IPS-15b (cell line): ENCODE data around the gene CCDC85C.

Experiments used
- H3K27me3 ChIP-seq: one replicate; pipeline ENCODE4 v1.6.1; 2013; ENCODE audit warnings: low read length; ENCODE audit not compliant: control insufficient read depth, insufficient read depth
- H3K36me3 ChIP-seq: one replicate; pipeline ENCODE4 v1.6.1; 2013; ENCODE audit warnings: low read length; ENCODE audit not compliant: control insufficient read depth, insufficient read depth
- H3K4me1 ChIP-seq: one replicate; pipeline ENCODE4 v1.6.1; 2013; ENCODE audit warnings: mild to moderate bottlenecking, low read length; ENCODE audit not compliant: control insufficient read depth, insufficient read depth
- H3K4me3 ChIP-seq: one replicate; pipeline ENCODE4 v1.5.1; 2013; ENCODE audit warnings: low read depth, low read length
- H3K9ac ChIP-seq: one replicate; pipeline ENCODE4 v1.6.1; 2013; ENCODE audit warnings: low read depth, mild to moderate bottlenecking, low read length
- H3K9me3 ChIP-seq: one replicate; pipeline ENCODE4 v1.6.1; 2013; ENCODE audit warnings: mild to moderate bottlenecking, low read length; ENCODE audit not compliant: control insufficient read depth, insufficient read depth

CCDC85C gene

GRCh38 chr14:99612738-99613330 lies 8.8 kb upstream of the CCDC85C start:
- no peak overlapping the region for H3K9ac ChIP-seq
- H3K4me1 ChIP-seq, result no peaks in the 10 kb centered on the region
- peaks cover 6% of the 10 kb centered on the region for H3K27me3 ChIP-seq
- H3K4me3 ChIP-seq, result no peak overlapping the region
- H3K36me3 ChIP-seq, result no peaks in the 10 kb centered on the region
- H3K9me3 ChIP-seq, result no peaks in the 10 kb centered on the region

DNA sequence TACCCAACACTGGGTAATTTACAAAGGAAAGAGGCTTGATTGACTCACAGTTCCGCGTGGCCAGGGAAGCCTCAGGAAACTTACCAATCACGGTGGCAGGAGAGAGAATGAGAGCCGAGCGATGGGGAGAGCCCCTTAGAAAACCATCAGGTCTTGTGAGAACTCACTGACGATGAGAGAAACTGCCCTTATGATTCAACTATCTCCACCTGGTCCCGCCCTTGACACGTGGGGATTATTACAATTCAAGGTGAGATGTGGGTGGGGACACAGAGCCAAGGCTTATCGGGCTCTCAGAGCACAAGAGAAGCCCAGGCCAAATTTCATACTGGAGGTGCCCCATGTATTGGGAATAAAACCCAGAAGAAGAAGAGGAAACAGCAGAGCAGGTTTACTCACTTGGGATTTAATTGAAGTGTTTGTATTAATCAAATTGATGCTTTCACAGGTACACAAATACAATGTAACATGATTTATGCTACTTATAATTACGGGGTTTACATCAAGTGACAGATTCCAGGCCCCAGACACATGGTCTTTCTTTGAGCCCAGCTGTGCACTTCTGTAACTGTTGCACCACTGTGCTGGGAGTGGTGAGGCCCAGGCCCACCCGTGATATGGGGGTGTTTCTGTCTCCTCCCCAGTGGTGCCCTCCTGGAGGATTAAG lies 8.2 kb upstream of the CCDC85C start:
- no peak overlapping the region for H3K9ac ChIP-seq
- peaks cover 10% of the 10 kb centered on the region for H3K27me3 ChIP-seq
- no peaks in the 10 kb centered on the region for H3K36me3 ChIP-seq
- no peaks in the 10 kb centered on the region for H3K9me3 ChIP-seq
- H3K4me3 ChIP-seq, result no peak overlapping the region
- no peaks in the 10 kb centered on the region for H3K4me1 ChIP-seq

DNA sequence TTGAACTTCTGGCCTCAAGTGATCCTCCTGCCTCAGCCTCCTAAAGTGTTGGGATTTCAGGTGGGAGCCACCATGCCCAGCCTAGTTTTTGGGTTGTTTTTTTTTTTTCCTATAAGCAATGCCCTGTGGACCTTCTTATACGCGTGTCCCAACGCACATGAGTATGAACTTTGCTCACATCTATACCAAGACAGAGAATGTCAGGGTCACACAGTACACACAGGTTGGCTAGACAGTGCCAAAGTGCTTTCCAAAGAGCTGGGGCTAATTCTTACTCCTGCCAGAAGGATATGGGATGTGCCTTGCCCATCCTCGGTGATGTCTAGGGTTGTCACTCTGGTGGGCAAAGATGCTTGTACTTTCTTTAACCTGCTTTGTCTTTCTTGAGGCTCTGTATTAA lies 7.6 kb upstream of the CCDC85C start:
- H3K27me3 ChIP-seq, result peaks cover 11% of the 10 kb centered on the region
- H3K4me1 ChIP-seq, result no peaks in the 10 kb centered on the region
- no peak overlapping the region for H3K4me3 ChIP-seq
- H3K9me3 ChIP-seq, result no peaks in the 10 kb centered on the region
- no peak overlapping the region for H3K9ac ChIP-seq
- no peaks in the 10 kb centered on the region for H3K36me3 ChIP-seq

GRCh38 chr14:99609245-99610170 lies 5.5 kb upstream of the CCDC85C start:
- Histone ChIP-seq H3K27me3 (peaks cover 22% of the 10 kb centered on the region), H3K36me3 (no peaks in the 10 kb centered on the region), H3K9ac (no peak overlapping the region), H3K4me3 (no peak overlapping the region), H3K9me3 (no peaks in the 10 kb centered on the region), H3K4me1 (no peaks in the 10 kb centered on the region)

DNA sequence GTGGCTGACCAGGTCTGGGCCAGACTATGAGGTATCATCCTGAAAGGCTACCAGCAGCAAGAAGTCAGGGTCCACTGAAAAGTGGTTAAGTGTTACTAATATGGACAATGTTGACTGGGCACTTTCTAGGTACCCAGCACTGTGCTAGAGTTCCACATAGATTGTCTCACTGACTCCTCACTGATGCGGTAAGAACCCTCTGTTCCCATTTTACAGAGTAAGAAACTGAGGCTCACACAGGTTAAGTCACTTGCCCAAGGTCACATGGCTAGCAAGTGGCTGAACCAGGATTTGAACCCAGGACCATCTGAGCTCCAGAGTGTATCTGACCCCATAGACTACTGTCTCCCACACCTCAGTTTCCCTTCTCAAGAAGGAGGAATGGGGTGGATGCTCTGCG lies 4.6 kb upstream of the CCDC85C start:
- Histone ChIP-seq H3K27me3 (peaks cover 23% of the 10 kb centered on the region), H3K4me1 (no peaks in the 10 kb centered on the region), H3K9me3 (no peaks in the 10 kb centered on the region), H3K36me3 (no peaks in the 10 kb centered on the region), H3K9ac (no peak overlapping the region), H3K4me3 (no peak overlapping the region)

DNA sequence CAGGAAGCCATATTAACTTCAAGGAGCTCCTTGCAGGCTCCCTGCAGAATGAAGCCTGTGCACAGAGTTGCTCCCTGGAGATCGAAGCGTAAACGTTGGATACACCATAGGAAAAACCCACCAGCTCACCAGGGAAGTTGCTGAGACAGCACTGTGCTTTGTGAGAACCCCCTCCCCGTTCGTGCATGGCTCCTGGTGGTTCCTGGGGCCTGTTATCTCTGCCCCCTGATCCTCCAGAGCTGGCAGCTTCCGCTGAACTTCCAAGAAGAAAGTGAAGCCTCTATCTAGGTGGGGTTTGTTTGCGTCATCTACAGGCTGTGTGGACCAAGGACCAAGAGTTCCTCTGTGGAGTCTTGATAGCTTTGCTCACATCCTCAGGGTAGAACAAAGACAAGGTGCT lies 2.4 kb upstream of the CCDC85C start:
- Histone ChIP-seq H3K4me3 (no peak overlapping the region), H3K4me1 (peaks cover 2% of the 10 kb centered on the region), H3K36me3 (no peaks in the 10 kb centered on the region), H3K9me3 (no peaks in the 10 kb centered on the region), H3K27me3 (peaks cover 38% of the 10 kb centered on the region), H3K9ac (no peak overlapping the region)

- H3K27me3 ChIP-seq, result peaks cover 39% of the 10 kb centered on the region
- no peaks in the 10 kb centered on the region for H3K36me3 ChIP-seq
- no peak overlapping the region for H3K9ac ChIP-seq
- peaks cover 6% of the 10 kb centered on the region for H3K4me1 ChIP-seq
- no peaks in the 10 kb centered on the region for H3K9me3 ChIP-seq
- H3K4me3 ChIP-seq, result peak overlapping the region; percentile 71
These were observed 1.4 kb upstream of the CCDC85C start for GRCh38 chr14:99605299-99605961.

DNA sequence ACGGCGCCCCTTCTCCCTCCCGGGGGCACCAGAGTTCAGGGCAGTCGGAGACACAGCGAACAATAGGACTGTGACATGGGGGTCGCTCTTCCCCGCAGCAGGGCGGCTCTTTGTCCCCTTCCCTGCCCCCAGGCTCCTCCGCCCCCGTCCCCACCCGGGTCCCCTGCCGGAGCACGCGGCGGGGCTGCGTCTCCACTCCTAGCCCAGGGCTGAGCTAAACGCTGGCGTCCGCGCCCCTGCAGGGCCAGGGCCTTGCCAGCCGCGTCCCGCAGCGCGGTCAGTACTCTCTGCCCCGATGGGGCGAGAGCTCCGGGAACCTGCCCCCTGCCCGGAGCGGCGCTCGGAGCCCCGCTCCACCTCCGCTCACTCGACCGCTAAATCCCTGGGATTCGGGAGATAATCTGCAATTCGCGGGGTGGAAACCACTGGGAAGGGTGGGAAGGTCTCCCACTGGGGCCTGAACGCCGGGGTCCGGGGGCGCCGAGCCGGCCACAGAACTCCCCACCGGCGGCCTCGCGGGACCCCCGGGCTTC lies 825 bp upstream of the CCDC85C start:
- Histone ChIP-seq H3K4me3 (peak overlapping the region; percentile 69), H3K36me3 (no peaks in the 10 kb centered on the region), H3K9ac (peak overlapping the region; percentile 54), H3K4me1 (peaks cover 9% of the 10 kb centered on the region), H3K9me3 (no peaks in the 10 kb centered on the region), H3K27me3 (peaks cover 39% of the 10 kb centered on the region)

- Histone ChIP-seq H3K4me3 (peak overlapping the region; percentile 69), H3K9me3 (no peaks in the 10 kb centered on the region), H3K27me3 (peaks cover 39% of the 10 kb centered on the region), H3K4me1 (peaks cover 9% of the 10 kb centered on the region), H3K9ac (peak overlapping the region; percentile 54), H3K36me3 (no peaks in the 10 kb centered on the region)
These were observed 315 bp upstream of the CCDC85C start for GRCh38 chr14:99604278-99604765.

- no peaks in the 10 kb centered on the region for H3K36me3 ChIP-seq
- H3K27me3 ChIP-seq, result peaks cover 33% of the 10 kb centered on the region
- no peaks in the 10 kb centered on the region for H3K9me3 ChIP-seq
- peak overlapping the region; percentile 44 for H3K4me3 ChIP-seq
- H3K9ac ChIP-seq, result no peak overlapping the region
- peaks cover 9% of the 10 kb centered on the region for H3K4me1 ChIP-seq
These were observed 1.1 kb downstream of the CCDC85C start for GRCh38 chr14:99602788-99603415.
